HEK293 (cell line): Measurements from ENCODE around the gene PIP4K2B.
A peak's percentile ranks its signal among the peaks of the same experiment; 100 is the strongest.

ENCODE experiments used
- ATF2 ChIP-seq: fragments of 450-650 bp; formaldehyde crosslinking; IDR thresholded peaks from 2 replicates; pipeline ENCODE4 v1.5.1; 2016; ENCODE audit warnings: missing biosample characterization, missing genetic modification characterization, low read depth
- BCL6B ChIP-seq: fragments of 450-650 bp; formaldehyde crosslinking; IDR thresholded peaks from 2 replicates; pipeline ENCODE4 v1.5.1; 2017; ENCODE audit warnings: missing biosample characterization, missing genetic modification characterization
- FEZF1 ChIP-seq: fragments of 450-650 bp; formaldehyde crosslinking; IDR thresholded peaks from 2 replicates; pipeline ENCODE4 v1.5.1; 2016; ENCODE audit warnings: missing biosample characterization, missing genetic modification characterization
- GLIS1 ChIP-seq: fragments of 450-650 bp; formaldehyde crosslinking; IDR thresholded peaks from 2 replicates; pipeline ENCODE4 v1.5.1; 2016; ENCODE audit warnings: missing biosample characterization, missing genetic modification characterization
- HOXC10 ChIP-seq: sonication (generic); formaldehyde crosslinking; IDR thresholded peaks from 2 replicates; pipeline ENCODE4 v1.8.1; 2023; ENCODE audit warnings: mild to moderate bottlenecking, missing genetic modification reagents
- MEIS1 ChIP-seq: sonication (generic); formaldehyde crosslinking; IDR thresholded peaks from 2 replicates; pipeline ENCODE4 v1.8.1; 2022; ENCODE audit warnings: missing genetic modification reagents, mild to moderate bottlenecking, borderline replicate concordance
- REPIN1 ChIP-seq: fragments of 450-650 bp; formaldehyde crosslinking; IDR thresholded peaks from 2 replicates; pipeline ENCODE4 v1.5.1; 2017; ENCODE audit warnings: missing biosample characterization, missing genetic modification characterization, low read depth
- SCRT2 ChIP-seq: fragments of 450-650 bp; formaldehyde crosslinking; IDR thresholded peaks from 2 replicates; pipeline ENCODE4 v1.5.1; 2016; ENCODE audit warnings: missing biosample characterization, missing genetic modification characterization
- WT1 ChIP-seq: fragments of 450-650 bp; formaldehyde crosslinking; IDR thresholded peaks from 2 replicates; pipeline ENCODE4 v1.5.1; 2016; ENCODE audit warnings: missing biosample characterization, missing genetic modification characterization
- ZBTB7A ChIP-seq: fragments of 450-650 bp; formaldehyde crosslinking; IDR thresholded peaks from 2 replicates; pipeline ENCODE4 v1.5.1; 2016; ENCODE audit warnings: low read depth, missing biosample characterization, missing genetic modification characterization
- ZFHX2 ChIP-seq: fragments of 450-650 bp; formaldehyde crosslinking; conservative IDR thresholded peaks from 2 replicates; pipeline ENCODE4 v1.5.1; 2016; ENCODE audit warnings: missing biosample characterization, missing genetic modification characterization
- ZFP3 ChIP-seq: fragments of 450-650 bp; formaldehyde crosslinking; IDR thresholded peaks from 2 replicates; pipeline ENCODE4 v1.5.1; 2016; ENCODE audit warnings: low read depth, missing biosample characterization, missing genetic modification characterization
- ZFP37 ChIP-seq: fragments of 450-650 bp; formaldehyde crosslinking; IDR thresholded peaks from 2 replicates; pipeline ENCODE4 v1.5.1; 2016; ENCODE audit warnings: missing biosample characterization, missing genetic modification characterization
- ZNF114 ChIP-seq: fragments of 450-650 bp; formaldehyde crosslinking; IDR thresholded peaks from 2 replicates; pipeline ENCODE4 v1.5.0; 2017; ENCODE audit warnings: missing biosample characterization, missing genetic modification characterization
- ZNF138 ChIP-seq: fragments of 450-650 bp; formaldehyde crosslinking; IDR thresholded peaks from 2 replicates; pipeline ENCODE4 v1.5.1; 2016; ENCODE audit warnings: missing biosample characterization, missing genetic modification characterization, borderline replicate concordance
- ZNF146 ChIP-seq: fragments of 450-650 bp; formaldehyde crosslinking; IDR thresholded peaks from 2 replicates; pipeline ENCODE4 v1.5.1; 2016; ENCODE audit warnings: missing biosample characterization, missing genetic modification characterization
- ZNF239 ChIP-seq: fragments of 450-650 bp; formaldehyde crosslinking; IDR thresholded peaks from 2 replicates; pipeline ENCODE4 v1.5.1; 2016; ENCODE audit warnings: missing biosample characterization, missing genetic modification characterization
- ZNF561 ChIP-seq: fragments of 450-650 bp; IDR thresholded peaks from 2 replicates; pipeline ENCODE4 v1.5.1; 2018; ENCODE audit warnings: missing biosample characterization, missing genetic modification characterization, borderline replicate concordance
- ZNF596 ChIP-seq: fragments of 450-650 bp; IDR thresholded peaks from 2 replicates; pipeline ENCODE4 v1.5.0; 2018; ENCODE audit warnings: missing biosample characterization, mild to moderate bottlenecking, missing genetic modification characterization, moderate library complexity
- ZNF645 ChIP-seq: fragments of 450-650 bp; formaldehyde crosslinking; IDR thresholded peaks from 2 replicates; pipeline ENCODE4; 2016; ENCODE audit warnings: missing biosample characterization, missing genetic modification characterization
- ZNF677 ChIP-seq: fragments of 450-650 bp; IDR thresholded peaks from 2 replicates; pipeline ENCODE4 v1.5.0; 2018; ENCODE audit warnings: missing biosample characterization, mild to moderate bottlenecking, missing genetic modification characterization, moderate library complexity
- ZNF747 ChIP-seq: fragments of 450-650 bp; formaldehyde crosslinking; IDR thresholded peaks from 2 replicates; pipeline ENCODE4 v1.5.1; 2016; ENCODE audit warnings: missing biosample characterization, missing genetic modification characterization
- TF ChIP-seq, protein P1 (sequence below): fragments of 450-650 bp; formaldehyde crosslinking; IDR thresholded peaks from 2 replicates; pipeline ENCODE4 v1.5.1; 2016; ENCODE audit warnings: missing biosample characterization, missing genetic modification characterization
- TF ChIP-seq, protein P2 (sequence below): fragments of 450-650 bp; formaldehyde crosslinking; IDR thresholded peaks from 2 replicates; pipeline ENCODE4 v1.5.1; 2016; ENCODE audit warnings: missing biosample characterization, missing genetic modification characterization
- TF ChIP-seq, protein P3 (sequence below): fragments of 450-650 bp; formaldehyde crosslinking; IDR thresholded peaks from 2 replicates; pipeline ENCODE4 v1.5.1; 2016; ENCODE audit warnings: missing biosample characterization, missing genetic modification characterization
- TF ChIP-seq, protein P4 (sequence below): fragments of 450-650 bp; formaldehyde crosslinking; IDR thresholded peaks from 2 replicates; pipeline ENCODE4 v1.5.1; 2016; ENCODE audit warnings: missing biosample characterization, missing genetic modification characterization, borderline replicate concordance

The PIP4K2B gene

DNA sequence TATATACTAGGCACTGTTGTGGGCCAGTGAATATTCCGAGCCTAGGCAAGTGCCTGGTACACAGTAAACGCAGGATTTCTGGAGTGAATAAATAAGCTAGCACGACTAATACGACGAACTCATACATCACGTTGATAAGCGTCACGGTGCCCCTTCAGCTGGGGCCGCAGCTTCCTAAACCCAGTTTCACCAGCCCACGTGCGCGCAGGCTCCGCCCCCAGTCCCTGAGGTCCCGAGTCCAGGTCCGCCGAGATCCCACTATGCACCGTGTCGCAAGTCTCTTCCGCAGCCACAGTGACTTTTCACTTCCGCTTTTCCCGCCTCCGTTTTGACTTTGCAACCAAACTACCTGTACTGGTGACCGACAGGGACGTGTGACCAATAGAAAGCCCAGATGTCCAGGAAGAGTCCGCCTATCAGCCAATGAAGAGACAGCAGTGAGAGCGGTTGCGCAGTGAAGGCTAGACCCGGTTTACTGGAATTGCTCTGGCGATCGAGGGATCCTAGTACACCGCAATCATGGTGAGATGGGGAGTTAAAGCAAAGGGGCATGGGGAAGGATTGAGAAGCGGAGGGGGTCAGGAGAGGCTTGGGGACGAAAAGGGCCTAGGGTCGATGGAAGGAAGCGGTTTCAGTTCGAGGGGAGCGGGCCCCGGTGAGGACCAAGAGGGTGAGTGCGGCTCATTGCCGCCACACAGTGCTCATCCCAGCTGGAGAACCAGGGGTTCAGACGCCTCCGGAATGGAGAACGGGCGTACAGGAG lies 46.9 kb downstream of the PIP4K2B start, which contains the start of gene PSMB3 (continued):
- TF ChIP-seq ZNF146 (no peak; the same call in 1 of the 2 replicates), ZFP37 (tag by site-specific recombination) (no peak), ZNF747 (no peak), BCL6B (tag by site-specific recombination) (peak; percentile 57), ZFP3 (tag by site-specific recombination) (no peak; the same call in 1 of the 2 replicates), ATF2 (tag by site-specific recombination) (no peak), ZNF645 (tag by site-specific recombination) (no peak), SCRT2 (tag by site-specific recombination) (no peak), ZNF561 (tag by site-specific recombination) (no peak; the same call in 1 of the 2 replicates), FEZF1 (tag by site-specific recombination) (no peak), WT1 (tag by site-specific recombination) (peak; percentile 34), HOXC10 (CRISPR knock-in tag) (no peak), GLIS1 (tag by site-specific recombination) (no peak), ZNF239 (tag by site-specific recombination) (no peak), ZFHX2 (tag by site-specific recombination) (peak; percentile 94), MEIS1 (no peak), ZNF114 (no peak), ZNF596 (tag by site-specific recombination) (no peak), REPIN1 (no peak), ZNF138 (tag by site-specific recombination) (no peak), ZNF677 (tag by site-specific recombination) (no peak), ZBTB7A (tag by site-specific recombination) (no peak)
- TF ChIP-seq, protein P1, sequence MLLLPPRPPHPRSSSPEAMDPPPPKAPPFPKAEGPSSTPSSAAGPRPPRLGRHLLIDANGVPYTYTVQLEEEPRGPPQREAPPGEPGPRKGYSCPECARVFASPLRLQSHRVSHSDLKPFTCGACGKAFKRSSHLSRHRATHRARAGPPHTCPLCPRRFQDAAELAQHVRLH = 0 out of 2 replicates have a peak, but pooled peaks have one; percentile 30
- TF ChIP-seq, protein P2, sequence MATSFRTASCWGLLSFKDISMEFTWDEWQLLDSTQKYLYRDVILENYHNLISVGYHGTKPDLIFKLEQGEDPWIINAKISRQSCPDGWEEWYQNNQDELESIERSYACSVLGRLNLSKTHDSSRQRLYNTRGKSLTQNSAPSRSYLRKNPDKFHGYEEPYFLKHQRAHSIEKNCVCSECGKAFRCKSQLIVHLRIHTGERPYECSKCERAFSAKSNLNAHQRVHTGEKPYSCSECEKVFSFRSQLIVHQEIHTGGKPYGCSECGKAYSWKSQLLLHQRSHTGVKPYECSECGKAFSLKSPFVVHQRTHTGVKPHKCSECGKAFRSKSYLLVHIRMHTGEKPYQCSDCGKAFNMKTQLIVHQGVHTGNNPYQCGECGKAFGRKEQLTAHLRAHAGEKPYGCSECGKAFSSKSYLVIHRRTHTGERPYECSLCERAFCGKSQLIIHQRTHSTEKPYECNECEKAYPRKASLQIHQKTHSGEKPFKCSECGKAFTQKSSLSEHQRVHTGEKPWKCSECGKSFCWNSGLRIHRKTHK (tag by site-specific recombination) = no peak
- TF ChIP-seq, protein P3, sequence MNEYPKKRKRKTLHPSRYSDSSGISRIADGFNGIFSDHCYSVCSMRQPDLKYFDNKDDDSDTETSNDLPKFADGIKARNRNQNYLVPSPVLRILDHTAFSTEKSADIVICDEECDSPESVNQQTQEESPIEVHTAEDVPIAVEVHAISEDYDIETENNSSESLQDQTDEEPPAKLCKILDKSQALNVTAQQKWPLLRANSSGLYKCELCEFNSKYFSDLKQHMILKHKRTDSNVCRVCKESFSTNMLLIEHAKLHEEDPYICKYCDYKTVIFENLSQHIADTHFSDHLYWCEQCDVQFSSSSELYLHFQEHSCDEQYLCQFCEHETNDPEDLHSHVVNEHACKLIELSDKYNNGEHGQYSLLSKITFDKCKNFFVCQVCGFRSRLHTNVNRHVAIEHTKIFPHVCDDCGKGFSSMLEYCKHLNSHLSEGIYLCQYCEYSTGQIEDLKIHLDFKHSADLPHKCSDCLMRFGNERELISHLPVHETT = 0 out of 2 replicates have a peak, but pooled peaks have one; percentile 80
- TF ChIP-seq, protein P4, sequence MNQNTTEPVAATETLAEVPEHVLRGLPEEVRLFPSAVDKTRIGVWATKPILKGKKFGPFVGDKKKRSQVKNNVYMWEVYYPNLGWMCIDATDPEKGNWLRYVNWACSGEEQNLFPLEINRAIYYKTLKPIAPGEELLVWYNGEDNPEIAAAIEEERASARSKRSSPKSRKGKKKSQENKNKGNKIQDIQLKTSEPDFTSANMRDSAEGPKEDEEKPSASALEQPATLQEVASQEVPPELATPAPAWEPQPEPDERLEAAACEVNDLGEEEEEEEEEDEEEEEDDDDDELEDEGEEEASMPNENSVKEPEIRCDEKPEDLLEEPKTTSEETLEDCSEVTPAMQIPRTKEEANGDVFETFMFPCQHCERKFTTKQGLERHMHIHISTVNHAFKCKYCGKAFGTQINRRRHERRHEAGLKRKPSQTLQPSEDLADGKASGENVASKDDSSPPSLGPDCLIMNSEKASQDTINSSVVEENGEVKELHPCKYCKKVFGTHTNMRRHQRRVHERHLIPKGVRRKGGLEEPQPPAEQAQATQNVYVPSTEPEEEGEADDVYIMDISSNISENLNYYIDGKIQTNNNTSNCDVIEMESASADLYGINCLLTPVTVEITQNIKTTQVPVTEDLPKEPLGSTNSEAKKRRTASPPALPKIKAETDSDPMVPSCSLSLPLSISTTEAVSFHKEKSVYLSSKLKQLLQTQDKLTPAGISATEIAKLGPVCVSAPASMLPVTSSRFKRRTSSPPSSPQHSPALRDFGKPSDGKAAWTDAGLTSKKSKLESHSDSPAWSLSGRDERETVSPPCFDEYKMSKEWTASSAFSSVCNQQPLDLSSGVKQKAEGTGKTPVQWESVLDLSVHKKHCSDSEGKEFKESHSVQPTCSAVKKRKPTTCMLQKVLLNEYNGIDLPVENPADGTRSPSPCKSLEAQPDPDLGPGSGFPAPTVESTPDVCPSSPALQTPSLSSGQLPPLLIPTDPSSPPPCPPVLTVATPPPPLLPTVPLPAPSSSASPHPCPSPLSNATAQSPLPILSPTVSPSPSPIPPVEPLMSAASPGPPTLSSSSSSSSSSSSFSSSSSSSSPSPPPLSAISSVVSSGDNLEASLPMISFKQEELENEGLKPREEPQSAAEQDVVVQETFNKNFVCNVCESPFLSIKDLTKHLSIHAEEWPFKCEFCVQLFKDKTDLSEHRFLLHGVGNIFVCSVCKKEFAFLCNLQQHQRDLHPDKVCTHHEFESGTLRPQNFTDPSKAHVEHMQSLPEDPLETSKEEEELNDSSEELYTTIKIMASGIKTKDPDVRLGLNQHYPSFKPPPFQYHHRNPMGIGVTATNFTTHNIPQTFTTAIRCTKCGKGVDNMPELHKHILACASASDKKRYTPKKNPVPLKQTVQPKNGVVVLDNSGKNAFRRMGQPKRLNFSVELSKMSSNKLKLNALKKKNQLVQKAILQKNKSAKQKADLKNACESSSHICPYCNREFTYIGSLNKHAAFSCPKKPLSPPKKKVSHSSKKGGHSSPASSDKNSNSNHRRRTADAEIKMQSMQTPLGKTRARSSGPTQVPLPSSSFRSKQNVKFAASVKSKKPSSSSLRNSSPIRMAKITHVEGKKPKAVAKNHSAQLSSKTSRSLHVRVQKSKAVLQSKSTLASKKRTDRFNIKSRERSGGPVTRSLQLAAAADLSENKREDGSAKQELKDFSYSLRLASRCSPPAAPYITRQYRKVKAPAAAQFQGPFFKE = no peak
